ENCODE measurements around the gene ACOT7.

The ACOT7 gene

DNA sequence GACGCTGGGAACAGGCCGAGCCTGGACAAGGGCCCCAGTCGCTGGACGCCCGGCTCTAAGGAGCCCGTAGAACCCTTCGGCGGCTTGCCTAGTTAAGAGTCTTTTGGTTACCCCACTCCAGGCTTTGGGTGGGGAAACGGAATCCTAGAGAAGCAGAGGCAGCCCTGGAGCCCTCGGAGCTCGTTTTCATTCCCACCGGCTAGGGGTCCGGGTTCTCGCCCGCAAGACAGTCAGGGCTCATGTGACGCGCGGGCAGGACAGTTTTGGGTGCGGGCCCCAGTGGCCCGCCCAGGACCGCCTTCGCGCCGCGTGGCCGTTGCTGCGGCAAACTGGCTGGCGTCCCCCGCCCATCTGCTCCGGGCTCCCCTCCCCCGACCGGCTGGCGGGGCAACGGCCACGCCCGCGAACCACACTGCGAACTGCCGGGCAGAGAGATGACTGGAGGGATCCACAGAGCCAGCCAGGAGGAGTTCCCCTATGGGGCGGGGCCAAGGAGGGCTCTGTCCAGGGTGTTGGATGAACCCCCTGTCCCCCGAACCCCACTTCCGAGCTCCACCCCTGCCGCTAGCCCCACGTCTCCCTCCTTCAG is 27.0 kb upstream of the ACOT7 start:
- TF ChIP-seq, protein P1, sequence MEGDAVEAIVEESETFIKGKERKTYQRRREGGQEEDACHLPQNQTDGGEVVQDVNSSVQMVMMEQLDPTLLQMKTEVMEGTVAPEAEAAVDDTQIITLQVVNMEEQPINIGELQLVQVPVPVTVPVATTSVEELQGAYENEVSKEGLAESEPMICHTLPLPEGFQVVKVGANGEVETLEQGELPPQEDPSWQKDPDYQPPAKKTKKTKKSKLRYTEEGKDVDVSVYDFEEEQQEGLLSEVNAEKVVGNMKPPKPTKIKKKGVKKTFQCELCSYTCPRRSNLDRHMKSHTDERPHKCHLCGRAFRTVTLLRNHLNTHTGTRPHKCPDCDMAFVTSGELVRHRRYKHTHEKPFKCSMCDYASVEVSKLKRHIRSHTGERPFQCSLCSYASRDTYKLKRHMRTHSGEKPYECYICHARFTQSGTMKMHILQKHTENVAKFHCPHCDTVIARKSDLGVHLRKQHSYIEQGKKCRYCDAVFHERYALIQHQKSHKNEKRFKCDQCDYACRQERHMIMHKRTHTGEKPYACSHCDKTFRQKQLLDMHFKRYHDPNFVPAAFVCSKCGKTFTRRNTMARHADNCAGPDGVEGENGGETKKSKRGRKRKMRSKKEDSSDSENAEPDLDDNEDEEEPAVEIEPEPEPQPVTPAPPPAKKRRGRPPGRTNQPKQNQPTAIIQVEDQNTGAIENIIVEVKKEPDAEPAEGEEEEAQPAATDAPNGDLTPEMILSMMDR (IDR thresholded peaks at IDR 0.05; ENCODE audit: low read depth, low read length, missing control alignments): no peak
- DNase-seq (ENCODE audit: low read depth): no peak
- H3K4me3 ChIP-seq (ENCODE audit: low read depth, low read length): no peak overlapping the region

- no peak within 1 kb of the TSS; the same call in 1 of the 2 replicates for H3K4me3 ChIP-seq (ENCODE audit: low read depth, low read length)
- TF ChIP-seq, protein P1 (IDR thresholded peaks at IDR 0.05; ENCODE audit: low read depth, low read length, missing control alignments): no peak
These were observed 26.4 kb upstream of the ACOT7 start, which contains the start of gene HES2 for GRCh38 chr1:6419804-6420453. TSS of gene HES2 (minus strand) at chr1:6419919. CDS start at chr1:6419820, 99 bp downstream.

DNA sequence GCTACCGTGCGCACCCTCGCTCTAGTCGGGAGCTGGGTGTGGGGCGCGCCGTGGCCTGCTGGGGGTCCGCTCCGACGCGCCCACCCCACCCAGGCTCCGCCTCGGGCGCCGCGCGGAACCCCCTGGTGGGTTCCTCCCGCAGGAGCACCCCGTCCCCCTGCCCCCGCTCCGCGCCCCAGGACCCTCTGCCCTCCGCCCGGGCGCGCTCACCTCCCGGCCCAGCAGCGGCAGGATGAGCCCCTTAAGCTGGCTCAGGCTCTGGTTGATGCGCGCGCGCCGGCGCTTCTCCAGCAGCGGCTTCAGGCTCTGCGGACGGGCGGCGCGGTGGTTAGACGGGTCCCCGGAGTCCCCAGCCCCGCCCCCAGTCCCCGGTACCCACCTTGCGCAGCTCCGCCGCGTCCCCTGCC is 25.8 kb upstream of the ACOT7 start:
- TF ChIP-seq, protein P1 (IDR thresholded peaks at IDR 0.05; ENCODE audit: low read depth, low read length, missing control alignments): no peak
- no peak for DNase-seq (ENCODE audit: low read depth)
- no peak overlapping the region; the same call in 1 of the 2 replicates for H3K4me3 ChIP-seq (ENCODE audit: low read depth, low read length)

More at GRCh38 chr1:6419804-6420453, 26.4 kb upstream of the ACOT7 start, which contains the start of gene HES2:
- DNase-seq (ENCODE audit: low read depth): no peak

DNA sequence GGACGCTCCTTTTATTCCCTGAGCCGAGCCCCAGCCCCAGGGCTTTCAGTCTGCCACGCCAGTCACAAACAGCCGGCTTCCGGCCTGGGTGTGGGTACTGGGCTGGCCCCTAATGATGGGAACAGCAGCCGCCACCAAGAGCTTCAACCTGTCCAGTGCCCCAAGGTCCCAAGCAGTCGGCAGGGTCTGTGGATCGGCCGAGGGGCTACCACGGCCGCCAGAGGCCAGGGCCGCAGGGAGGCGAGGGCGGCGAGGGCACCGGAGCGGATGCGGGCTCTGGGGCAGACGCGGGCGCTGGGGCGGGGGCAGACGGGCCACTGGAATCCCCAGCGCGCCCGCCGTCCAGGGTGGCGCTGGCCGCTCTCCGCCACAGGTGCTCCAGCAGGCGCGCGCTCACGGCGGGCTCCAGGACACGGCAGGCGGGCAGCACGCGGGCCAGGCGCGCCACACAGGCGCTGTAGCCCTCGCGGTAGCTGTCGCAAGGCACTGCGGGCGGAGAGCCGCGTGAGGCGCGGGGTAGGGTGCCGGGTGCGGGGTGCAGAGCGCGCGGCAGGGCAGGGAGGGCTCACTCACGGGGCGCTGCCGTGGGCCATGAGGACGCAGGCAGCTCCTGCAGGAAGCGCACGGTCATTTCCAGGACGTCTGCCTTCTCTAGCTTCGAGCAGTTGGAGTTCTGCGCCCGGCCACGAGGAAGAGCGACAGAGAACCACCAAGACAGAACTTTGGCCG is 25.3 kb upstream of the ACOT7 start:
- DNase-seq (ENCODE audit: low read depth): no peak
- no peak overlapping the region for H3K4me3 ChIP-seq (ENCODE audit: low read depth, low read length)

DNA sequence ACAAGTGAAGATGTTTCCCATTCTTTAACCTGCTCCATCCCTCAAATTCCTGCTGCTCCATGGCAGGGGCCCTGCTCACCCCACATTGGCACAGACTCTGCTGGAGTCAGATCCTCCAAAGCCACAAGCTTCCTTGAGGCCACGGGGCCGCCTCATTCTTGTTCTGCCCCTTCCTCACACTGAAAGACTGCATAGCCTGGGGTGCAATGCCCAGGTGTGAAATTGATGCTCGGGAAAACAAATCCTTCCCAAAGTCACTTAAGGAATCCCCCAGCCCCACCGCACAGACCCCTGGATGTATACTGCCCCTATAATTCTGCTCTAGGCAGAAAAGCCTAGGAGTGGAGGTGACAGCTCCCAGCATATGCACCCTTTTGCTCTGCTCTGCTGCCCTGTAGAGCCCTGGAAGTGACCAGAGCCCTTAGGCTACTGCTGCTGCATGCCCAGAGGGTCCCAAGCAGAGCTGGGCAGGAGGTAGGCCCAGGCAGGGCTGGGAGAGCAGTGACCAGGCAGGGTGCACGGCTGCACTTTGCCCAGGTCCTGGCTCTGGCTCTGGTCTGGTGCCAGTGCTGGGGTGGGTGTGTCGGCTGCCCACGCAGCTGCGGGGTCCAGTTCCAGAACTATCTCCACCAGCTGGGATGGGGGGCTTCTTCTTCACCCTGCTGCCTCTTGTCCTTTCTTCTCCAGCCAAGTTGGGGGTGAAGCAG is 24.5 kb upstream of the ACOT7 start:
- TF ChIP-seq, protein P1 (IDR thresholded peaks at IDR 0.05; ENCODE audit: low read depth, low read length, missing control alignments): no peak
- no peak overlapping the region for H3K4me3 ChIP-seq (ENCODE audit: low read depth, low read length)
- no peak for DNase-seq (ENCODE audit: low read depth)

More for the DNA sequence above, 25.3 kb upstream of the ACOT7 start:
- TF ChIP-seq, protein P1 (IDR thresholded peaks at IDR 0.05; ENCODE audit: low read depth, low read length, missing control alignments): no peak

DNA sequence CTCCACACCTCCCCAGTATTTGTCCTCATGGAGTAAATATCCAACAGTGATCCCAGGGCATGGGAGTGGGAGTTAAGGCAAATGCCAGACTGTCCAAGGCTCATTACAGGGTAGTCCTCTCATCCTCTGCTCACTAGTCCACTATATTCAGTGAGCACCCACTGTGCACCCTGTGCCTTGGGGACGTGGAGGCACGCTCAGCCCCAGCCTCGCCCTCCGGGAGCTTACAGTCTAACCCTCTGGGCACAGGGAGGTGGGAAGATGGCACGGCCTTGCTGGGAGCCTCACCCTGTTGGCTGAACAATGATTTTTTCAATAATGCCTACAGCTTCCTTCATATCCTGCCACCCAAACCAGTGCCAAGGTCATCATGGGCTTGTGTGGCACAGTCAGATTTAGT is 23.3 kb upstream of the ACOT7 start:
- TF ChIP-seq, protein P1 (IDR thresholded peaks at IDR 0.05; ENCODE audit: low read depth, low read length, missing control alignments): no peak
- no peak for DNase-seq (ENCODE audit: low read depth)
- H3K4me3 ChIP-seq (ENCODE audit: low read depth, low read length): no peak overlapping the region
